Progenitor cell of endocrine pancreas (in vitro differentiated cells): ENCODE measurements around the gene B3GALNT2. TPM values are rescaled to one million over a fixed set of nuclear protein-coding genes. Genes with fewer than 3 reads are reported as not detected.

ENCODE experiments used
- DNase-seq: peaks from one replicate; pipeline ENCODE4 v3.0.0; 2021; ENCODE audit warnings: low spot score; ENCODE audit not compliant: unreplicated experiment
- H3K27ac Mint-ChIP-seq: 2 replicates; pipeline ENCODE4 v1.8.0; 2021; ENCODE audit warnings: mild to moderate bottlenecking, moderate library complexity, mixed read lengths
- H3K27me3 Mint-ChIP-seq: 2 replicates; pipeline ENCODE4 v1.8.0; 2021; ENCODE audit warnings: mixed read lengths
- H3K36me3 Mint-ChIP-seq: 2 replicates; pipeline ENCODE4 v1.8.0; 2022; ENCODE audit warnings: mixed read lengths; ENCODE audit not compliant: insufficient read depth
- H3K4me1 Mint-ChIP-seq: 2 replicates; pipeline ENCODE4 v1.8.0; 2021; ENCODE audit warnings: low read depth, mixed read lengths
- H3K4me3 Mint-ChIP-seq: 2 replicates; pipeline ENCODE4 v1.8.0; 2021; ENCODE audit warnings: low read depth, mild to moderate bottlenecking, moderate library complexity, mixed read lengths
- H3K9me3 Mint-ChIP-seq: 2 replicates; pipeline ENCODE4 v1.8.0; 2021; ENCODE audit warnings: low read depth, mixed read lengths
- total RNA-seq: library from RNA; stranded (reverse); gene quantifications from 2 replicates; pipeline ENCODE4 v1.2.1, GENCODE V29; 2021
- TF ChIP-seq, protein P1 (sequence below): fragments of 200-600 bp; sonication (generic); IDR thresholded peaks from one replicate; pipeline ENCODE4 v1.5.0; 2021; ENCODE audit warnings: antibody characterized with exemption, mild to moderate bottlenecking; ENCODE audit not compliant: unreplicated experiment

The B3GALNT2 gene
- total RNA-seq, 1 donor from 2014 or later = 49.6 TPM

- Mint-ChIP-seq H3K4me3 (no peak overlapping the region), H3K36me3 (peaks cover 11% of the 10 kb centered on the region), H3K27ac (peak overlapping the region; percentile 83), H3K27me3 (no peaks in the 10 kb centered on the region), H3K9me3 (no peaks in the 10 kb centered on the region), H3K4me1 (peaks cover 9% of the 10 kb centered on the region)
- no peak for DNase-seq
- TF ChIP-seq, protein P1, sequence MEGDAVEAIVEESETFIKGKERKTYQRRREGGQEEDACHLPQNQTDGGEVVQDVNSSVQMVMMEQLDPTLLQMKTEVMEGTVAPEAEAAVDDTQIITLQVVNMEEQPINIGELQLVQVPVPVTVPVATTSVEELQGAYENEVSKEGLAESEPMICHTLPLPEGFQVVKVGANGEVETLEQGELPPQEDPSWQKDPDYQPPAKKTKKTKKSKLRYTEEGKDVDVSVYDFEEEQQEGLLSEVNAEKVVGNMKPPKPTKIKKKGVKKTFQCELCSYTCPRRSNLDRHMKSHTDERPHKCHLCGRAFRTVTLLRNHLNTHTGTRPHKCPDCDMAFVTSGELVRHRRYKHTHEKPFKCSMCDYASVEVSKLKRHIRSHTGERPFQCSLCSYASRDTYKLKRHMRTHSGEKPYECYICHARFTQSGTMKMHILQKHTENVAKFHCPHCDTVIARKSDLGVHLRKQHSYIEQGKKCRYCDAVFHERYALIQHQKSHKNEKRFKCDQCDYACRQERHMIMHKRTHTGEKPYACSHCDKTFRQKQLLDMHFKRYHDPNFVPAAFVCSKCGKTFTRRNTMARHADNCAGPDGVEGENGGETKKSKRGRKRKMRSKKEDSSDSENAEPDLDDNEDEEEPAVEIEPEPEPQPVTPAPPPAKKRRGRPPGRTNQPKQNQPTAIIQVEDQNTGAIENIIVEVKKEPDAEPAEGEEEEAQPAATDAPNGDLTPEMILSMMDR = no peak
Observed at GRCh38 chr1:235455823-235456222, 48.4 kb downstream of the B3GALNT2 start.

DNA sequence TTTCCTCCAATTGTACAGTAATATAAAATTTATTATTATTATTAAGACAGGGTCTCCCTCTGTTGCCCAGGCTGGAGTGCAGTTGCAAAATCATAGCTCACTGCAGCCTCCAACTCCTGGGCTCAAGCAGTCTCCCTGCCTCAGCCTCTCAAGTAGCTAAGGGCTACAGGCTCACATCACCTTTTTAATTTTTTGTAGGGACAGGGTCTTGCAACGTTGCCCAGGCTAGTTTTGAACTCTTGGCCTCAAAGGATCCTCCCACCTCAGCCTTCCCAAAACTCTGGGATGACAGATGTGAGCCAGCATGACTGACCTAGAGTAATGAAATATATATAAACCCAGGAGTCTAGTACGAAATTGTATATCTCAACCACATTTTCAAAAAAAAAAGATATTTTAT, 49.2 kb downstream of the B3GALNT2 start:
- no peak overlapping the region for H3K4me3 Mint-ChIP-seq
- no peaks in the 10 kb centered on the region for H3K9me3 Mint-ChIP-seq

DNA sequence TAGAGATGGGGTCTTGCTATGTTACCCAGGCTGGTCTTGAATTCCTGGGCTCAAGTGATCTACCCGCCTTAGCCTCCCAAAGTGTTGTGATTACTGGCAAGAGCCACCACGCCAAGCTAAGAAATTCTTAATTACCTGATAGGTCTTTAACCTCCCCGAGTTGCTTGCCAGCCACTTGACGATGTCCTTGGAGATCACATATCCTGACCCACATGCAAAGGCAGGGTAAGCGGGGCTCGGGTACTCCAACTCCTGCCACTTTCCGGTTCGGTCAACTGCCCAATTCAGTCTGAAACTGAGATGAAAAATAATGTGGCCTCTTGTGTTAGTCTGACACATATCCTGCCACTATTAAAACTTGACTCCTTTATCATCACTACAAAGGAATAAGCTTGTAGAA, 50.2 kb downstream of the B3GALNT2 start:
- H3K27me3 Mint-ChIP-seq = no peaks in the 10 kb centered on the region
- no peaks in the 10 kb centered on the region for H3K9me3 Mint-ChIP-seq
- peaks cover 9% of the 10 kb centered on the region for H3K4me1 Mint-ChIP-seq
- TF ChIP-seq, protein P1 = no peak
- DNase-seq = no peak
- H3K4me3 Mint-ChIP-seq = no peak overlapping the region
- H3K36me3 Mint-ChIP-seq = peaks cover 17% of the 10 kb centered on the region
- H3K27ac Mint-ChIP-seq = no peak overlapping the region

More for the DNA sequence above, 49.2 kb downstream of the B3GALNT2 start:
- H3K4me1 Mint-ChIP-seq = peaks cover 9% of the 10 kb centered on the region
- peaks cover 15% of the 10 kb centered on the region for H3K36me3 Mint-ChIP-seq
- no peak for DNase-seq
- no peak overlapping the region for H3K27ac Mint-ChIP-seq
- H3K27me3 Mint-ChIP-seq = no peaks in the 10 kb centered on the region
- TF ChIP-seq, protein P1 = no peak

DNA sequence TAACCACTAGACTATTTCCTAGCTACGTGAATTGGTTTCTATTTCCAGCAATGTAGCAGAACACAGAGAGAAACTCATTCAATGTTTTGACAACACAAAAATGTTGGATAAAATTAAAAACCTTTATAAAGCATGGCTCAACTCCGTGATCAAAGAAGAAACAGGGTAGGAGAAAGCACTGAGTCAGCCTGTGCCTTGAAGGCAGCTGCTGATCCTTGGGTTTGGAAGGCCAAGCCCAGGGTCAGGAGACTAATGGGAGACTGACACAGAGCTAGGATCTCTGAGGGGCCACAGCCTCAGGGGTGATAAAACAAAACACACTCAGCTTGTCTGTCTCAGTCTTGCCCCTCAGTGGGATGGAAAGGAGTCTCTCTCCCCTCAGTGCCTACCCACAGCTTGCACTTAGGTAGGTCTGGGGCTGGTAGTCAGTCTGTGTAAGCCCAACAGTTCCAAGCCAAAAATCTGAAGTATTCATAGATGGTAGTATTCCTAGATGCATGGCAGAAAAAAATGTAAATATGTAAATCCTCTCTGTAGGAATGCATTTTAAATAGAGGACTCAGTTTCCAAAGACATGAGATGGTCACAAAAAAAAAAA, 53.3 kb downstream of the B3GALNT2 start:
- Mint-ChIP-seq H3K4me3 (no peak overlapping the region), H3K27me3 (no peaks in the 10 kb centered on the region), H3K4me1 (peaks cover 6% of the 10 kb centered on the region), H3K9me3 (no peaks in the 10 kb centered on the region), H3K27ac (peak overlapping the region; percentile 52), H3K36me3 (peaks cover 20% of the 10 kb centered on the region)
- TF ChIP-seq, protein P1 = no peak
- no peak for DNase-seq

GRCh38 chr1:235450433-235450832, 53.8 kb downstream of the B3GALNT2 start:
- TF ChIP-seq, protein P1 = no peak
- no peaks in the 10 kb centered on the region for H3K27me3 Mint-ChIP-seq
- peaks cover 22% of the 10 kb centered on the region for H3K36me3 Mint-ChIP-seq
- H3K9me3 Mint-ChIP-seq = no peaks in the 10 kb centered on the region
- H3K27ac Mint-ChIP-seq = peak overlapping the region; percentile 52
- no peak overlapping the region for H3K4me3 Mint-ChIP-seq
- DNase-seq = no peak
- H3K4me1 Mint-ChIP-seq = peaks cover under 1% of the 10 kb centered on the region
